Stimulated activated CD4-positive, alpha-beta T cell treated with anti-CD3 and anti-CD28 coated beads, Interleukin-4, amount 100 ng/mL, for 48 hours (primary cell): Measurements from ENCODE around the gene CERCAM.
A peak's percentile ranks its signal among the peaks of the same experiment; 100 is the strongest.

Source experiments
- DNase-seq, 2 donors: peaks; one replicate each; pipeline ENCODE4 v3.0.0-alpha.2; 2020; ENCODE audit warnings: low read depth in 2 of 2

CERCAM gene

GRCh38 chr9:128420651-128421481 lies at the start of gene CERCAM:
TSS of gene CERCAM (plus strand) at chr9:128420857. CDS start at chr9:128420878, 21 bp downstream.
- peak; percentile 28 to 34 for DNase-seq

DNA sequence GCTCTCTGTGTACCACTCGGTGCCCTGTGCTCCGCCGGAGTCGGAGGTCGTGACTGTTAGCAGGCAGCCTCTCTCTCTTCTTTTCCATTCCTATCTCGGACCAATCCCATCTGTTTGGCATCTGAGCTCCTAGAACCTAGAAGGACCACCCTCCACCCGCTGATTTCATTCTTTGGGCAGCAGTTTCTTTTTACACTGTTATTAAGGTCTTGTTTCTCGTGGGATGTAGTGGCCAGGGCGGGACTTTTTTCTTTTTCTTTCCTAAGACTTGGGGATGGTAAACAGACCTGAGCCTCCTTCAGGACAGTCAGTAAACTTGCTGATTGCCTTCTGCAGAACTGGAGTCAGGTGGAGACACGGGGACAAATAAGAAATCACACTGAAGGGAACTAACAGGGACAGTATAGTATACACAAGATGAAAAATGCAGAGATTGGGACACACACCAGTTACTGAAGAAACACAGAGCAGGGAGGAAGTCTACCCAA lies 49.0 kb upstream of the CERCAM start:
- no peak for DNase-seq

GRCh38 chr9:128372188-128372641 lies 48.4 kb upstream of the CERCAM start:
- no peak for DNase-seq

DNA sequence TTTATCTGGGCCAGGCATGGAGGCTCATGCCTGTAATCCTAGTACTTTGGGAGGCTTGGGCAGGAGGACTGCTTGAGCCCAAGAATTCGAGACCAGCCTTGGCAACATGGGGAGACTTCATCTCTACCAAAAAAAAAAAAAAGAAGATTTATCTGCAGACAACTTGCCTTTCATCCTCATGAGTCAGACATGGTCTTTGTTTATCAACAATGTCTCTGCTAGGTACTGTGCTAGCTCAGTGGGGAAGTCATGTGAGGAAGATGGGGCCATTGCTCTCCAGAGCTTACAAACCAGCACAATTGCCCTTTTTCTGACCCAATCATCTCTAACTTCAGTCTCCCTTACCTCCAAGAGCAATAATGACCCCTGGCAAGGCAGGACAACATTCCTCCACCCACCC lies 47.9 kb upstream of the CERCAM start:
- DNase-seq: no peak

GRCh38 chr9:128374221-128374675 lies 46.4 kb upstream of the CERCAM start:
- no peak for DNase-seq

GRCh38 chr9:128375865-128376264 lies 44.8 kb upstream of the CERCAM start:
- no peak for DNase-seq

DNA sequence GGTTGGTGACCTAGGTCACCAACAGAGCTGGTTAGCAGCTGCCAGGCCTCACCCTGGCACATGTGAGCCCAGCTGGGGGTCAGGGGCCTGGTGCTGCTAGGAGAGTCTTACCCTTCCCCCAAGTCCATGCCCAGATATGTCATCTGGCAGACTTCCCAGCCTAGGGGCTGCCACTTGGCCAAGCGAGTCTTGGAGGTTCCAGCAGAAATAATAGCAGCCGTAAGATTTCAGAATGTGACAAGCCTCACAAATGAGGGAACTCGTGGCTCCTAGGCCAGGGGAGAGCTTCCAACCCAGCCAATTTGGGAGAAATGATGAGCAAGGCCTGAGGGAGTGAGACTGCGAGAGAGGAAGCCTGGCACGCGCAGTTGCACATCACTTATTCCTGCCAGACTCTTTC lies 38.4 kb upstream of the CERCAM start:
- DNase-seq: no peak

- no peak for DNase-seq
Measured at GRCh38 chr9:128383007-128383753, 37.5 kb upstream of the CERCAM start.

- DNase-seq: no peak
Measured at GRCh38 chr9:128383791-128384190, 36.9 kb upstream of the CERCAM start.

- no peak for DNase-seq
Measured at GRCh38 chr9:128384801-128385495, 35.7 kb upstream of the CERCAM start.

DNA sequence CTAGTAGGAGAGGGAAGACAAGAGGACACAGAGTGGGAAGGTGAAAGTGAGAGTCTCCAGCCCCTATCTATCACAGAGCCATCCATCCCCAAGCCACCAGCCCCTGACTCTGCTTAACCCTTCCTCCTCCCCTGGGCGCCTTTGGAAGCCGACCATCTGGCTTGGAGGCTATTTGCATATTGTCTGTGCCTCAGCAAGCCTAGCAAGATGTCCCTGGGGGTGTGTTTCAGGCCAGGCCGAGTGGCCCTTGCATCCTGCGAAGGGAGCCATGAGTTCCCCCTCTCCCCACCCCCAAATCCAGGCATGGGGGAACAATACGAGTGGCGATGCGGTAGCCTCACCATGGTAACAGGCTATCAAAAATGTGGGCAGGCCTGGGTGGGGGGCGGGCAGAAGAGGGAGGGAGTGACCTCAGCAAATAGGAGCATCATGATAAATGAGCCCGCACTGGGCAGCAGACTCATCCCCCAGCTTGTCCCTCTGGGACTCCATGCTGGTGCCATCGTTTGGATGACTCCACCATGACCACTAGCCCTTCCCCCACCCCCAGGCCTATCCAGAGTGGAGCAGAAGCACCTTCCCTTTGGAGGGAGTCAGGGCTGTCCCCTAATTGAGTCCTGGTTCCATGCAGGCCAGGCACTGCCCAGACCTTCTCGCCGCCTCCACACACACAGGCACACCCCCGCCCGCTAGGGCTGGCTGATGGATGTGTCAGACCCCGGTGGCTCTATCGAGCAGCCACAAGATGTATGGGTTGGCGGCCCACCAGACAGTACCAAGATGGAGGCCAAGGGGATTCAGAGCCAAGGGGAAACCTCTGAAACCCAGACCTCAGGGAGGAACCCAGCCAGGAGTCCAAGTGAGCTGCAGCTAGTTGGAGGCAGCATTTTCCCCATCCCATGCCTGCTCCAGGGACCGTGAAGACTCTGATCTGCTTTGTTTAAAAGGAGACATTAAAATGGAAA lies 34.9 kb upstream of the CERCAM start:
- DNase-seq: no peak

- no peak for DNase-seq
Measured at GRCh38 chr9:128388150-128388549, 32.5 kb upstream of the CERCAM start.

DNA sequence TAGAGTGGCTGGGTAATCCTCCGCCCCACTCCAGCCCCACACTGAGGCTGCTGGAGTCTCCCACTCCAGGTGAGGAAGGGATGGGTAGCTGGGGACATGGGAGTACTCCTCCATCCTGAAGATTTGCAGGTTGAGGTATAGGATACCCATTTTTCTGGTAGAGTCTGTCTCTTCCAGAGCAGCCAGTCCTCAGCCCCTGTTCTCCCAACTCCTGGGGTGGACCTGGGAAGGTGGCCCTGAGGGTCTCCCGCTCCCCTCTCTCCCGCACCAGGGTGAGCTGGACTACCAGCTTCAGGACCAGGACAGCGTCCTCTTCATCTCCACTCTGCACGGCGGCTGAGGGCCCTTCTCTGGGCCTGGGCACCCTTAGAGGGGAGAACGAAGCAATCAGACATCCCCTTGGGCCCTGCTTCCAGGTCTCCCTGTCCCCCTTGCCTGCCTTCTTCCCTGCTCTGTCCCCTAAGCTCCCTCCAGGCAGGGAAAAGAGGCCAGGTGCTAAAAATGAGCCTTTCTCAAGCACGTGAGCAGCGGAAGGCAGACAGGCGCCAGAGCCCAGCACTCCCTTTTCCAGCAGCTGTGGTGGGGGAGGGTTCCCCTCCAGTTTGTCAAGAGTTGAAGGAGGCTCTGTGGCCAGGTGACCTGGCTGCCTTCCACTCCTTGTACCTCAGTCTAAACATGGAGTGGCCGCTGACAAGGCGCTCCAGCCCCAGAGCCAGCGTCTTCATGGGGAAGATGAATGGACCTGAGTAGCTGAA lies 31.1 kb upstream of the CERCAM start:
- DNase-seq: no peak

- no peak for DNase-seq
Measured at GRCh38 chr9:128390150-128390812, 30.4 kb upstream of the CERCAM start.

DNA sequence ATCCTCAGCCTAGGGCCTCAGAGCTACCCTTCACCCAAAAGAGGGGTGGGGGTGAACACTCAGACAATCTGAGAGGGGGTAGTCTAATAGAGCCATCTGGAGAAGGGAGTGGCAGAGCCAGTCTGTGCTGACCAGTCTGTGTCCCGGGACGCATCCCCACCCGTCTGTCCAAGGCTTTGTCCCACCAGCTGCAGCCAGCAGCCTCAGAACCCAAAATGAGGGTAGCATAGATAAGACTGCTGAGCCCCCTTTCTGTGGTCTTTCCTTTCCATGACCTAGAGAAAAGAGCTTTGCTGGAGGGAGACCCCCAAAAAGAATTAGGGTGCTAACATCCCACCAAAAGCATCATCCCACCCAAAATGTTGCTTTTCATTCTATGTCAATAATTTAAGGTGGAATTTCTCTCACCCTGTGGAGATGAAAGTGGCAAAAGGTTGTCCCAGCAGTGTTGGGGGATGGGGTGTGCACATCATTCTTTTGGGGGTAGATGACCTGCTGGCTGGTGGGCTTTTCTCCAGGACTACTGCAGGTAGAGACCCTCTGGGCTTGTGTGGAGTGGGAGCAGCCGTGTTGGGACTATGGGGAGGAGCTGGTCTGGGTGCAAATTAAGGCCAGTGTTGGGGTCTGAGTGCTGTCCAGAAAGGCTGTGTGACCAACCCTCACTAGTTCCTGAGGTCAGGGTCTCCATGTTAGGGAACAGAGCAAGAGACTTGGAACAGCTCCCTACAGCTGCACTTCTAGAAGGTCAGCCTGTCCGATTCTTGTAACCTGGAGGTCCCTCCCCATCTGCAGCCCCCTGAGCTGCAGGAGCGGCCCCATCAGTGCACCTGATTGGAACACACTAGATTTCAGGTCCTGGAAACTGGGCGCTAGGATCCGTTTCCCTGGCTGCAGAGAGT lies 29.6 kb upstream of the CERCAM start:
- DNase-seq: no peak

DNA sequence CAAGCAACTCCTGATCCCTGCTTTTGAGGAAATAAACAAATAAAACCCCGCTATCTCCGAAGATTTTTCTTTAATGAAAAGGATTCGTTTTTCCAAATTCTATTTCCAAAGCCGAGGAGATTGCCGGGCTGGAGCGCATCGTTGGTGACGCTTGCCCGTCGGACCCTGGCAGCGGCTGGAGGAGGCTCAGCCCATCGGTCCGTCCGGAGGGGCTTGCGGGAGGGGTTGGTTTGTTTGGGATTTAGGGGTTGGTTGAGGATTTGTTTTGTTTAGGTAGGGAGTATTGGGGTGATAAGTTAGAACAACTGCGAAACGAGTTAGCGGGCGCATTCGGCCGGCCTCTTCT lies 28.7 kb upstream of the CERCAM start:
- DNase-seq: no peak

GRCh38 chr9:128392302-128393144 lies 28.1 kb upstream of the CERCAM start:
- no peak for DNase-seq
